Spinal cord (tissue), 10 donors: Measurements from ENCODE around the gene XYLT1. TPM values are rescaled to one million over a fixed set of nuclear protein-coding genes. Genes with fewer than 3 reads are reported as not detected.
A peak's percentile ranks its signal among the peaks of the same experiment; 100 is the strongest.

ENCODE experiments used
- DNase-seq, 6 donors: peaks; one replicate each; pipeline versions ENCODE4 v3.0.0 to v3.0.0-alpha.2; 2013 to 2015; ENCODE audit warnings: low spot score in 6 of 6, low read depth in 4 of 6
- H3K27ac ChIP-seq: one replicate; pipeline ENCODE4 v1.5.1; 2013; ENCODE audit warnings: low read depth, low read length, control low read depth
- H3K27me3 ChIP-seq: one replicate; pipeline ENCODE4 v1.6.1; 2013; ENCODE audit warnings: low read length; ENCODE audit not compliant: control insufficient read depth, insufficient read depth
- H3K36me3 ChIP-seq: one replicate; pipeline ENCODE4 v1.6.1; 2013; ENCODE audit warnings: low read length; ENCODE audit not compliant: control insufficient read depth, insufficient read depth
- H3K4me1 ChIP-seq: one replicate; pipeline ENCODE4 v1.6.1; 2013; ENCODE audit warnings: low read length; ENCODE audit not compliant: control insufficient read depth, insufficient read depth
- H3K4me3 ChIP-seq: one replicate; pipeline ENCODE4 v1.5.1; 2013; ENCODE audit warnings: low read depth, low read length, control low read depth
- H3K9me3 ChIP-seq: one replicate; pipeline ENCODE4 v1.6.1; 2013; ENCODE audit warnings: low read length; ENCODE audit not compliant: control insufficient read depth, insufficient read depth
- WGBS: methylation state at CpG from one replicate; pipeline ENCODE4 v1.1.5; 2013; ENCODE audit warnings: missing lambda C conversion rate; ENCODE audit not compliant: insufficient coverage; 5-methylcytosine and 5-hydroxymethylcytosine counted together
- polyA plus RNA-seq, 2 donors: library from polyadenylated mRNA; unstranded; fragments of 120-200 nt; gene quantifications; one replicate each; pipeline ENCODE4 v1.2.1, GENCODE V29; 2013; ENCODE audit not compliant: insufficient read length in 2 of 2
- total RNA-seq, 2 donors: library from RNA; depleted of rRNA in 1 of 2; stranded (reverse); fragments of 120-200 nt in 1 of 2; fragments of >200 nt in 1 of 2; gene quantifications; one replicate each; pipeline versions ENCODE4 v1.2.3 to v1.2.4, GENCODE V29; 2013 to 2014
- donor health status: healthy.

Gene XYLT1
- total and polyA plus RNA-seq, 4 donors, result 13.0 to 17.0 (median 15.2) TPM

DNA sequence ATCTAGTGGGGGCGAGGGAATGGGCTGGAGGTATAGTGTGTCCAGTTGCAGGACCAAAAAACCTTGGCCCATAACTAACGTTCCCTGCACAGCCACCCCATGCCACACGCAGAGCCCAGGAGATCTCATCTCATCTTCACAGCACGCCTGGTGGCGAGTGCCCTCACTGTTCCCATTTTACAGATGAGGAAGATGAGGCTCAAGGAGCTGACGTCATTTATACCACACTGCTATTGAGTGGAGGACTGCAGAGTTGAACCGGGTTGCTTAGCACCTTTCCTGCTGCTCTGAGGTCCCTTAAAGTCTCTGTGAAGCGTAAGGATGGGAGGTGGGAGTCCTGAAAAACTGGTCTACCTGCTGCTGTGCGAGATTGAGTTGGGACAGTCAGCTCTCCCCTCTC lies 172.5 kb downstream of the XYLT1 start:
- DNase-seq, result no peak
- WGBS, result 96% methylated on average over 4 of the region's 9 CpGs
- Histone ChIP-seq H3K9me3 (no peaks in the 10 kb centered on the region), H3K27ac (no peak overlapping the region), H3K36me3 (no peaks in the 10 kb centered on the region), H3K27me3 (peaks cover 2% of the 10 kb centered on the region), H3K4me1 (peaks cover 21% of the 10 kb centered on the region), H3K4me3 (no peak overlapping the region)

DNA sequence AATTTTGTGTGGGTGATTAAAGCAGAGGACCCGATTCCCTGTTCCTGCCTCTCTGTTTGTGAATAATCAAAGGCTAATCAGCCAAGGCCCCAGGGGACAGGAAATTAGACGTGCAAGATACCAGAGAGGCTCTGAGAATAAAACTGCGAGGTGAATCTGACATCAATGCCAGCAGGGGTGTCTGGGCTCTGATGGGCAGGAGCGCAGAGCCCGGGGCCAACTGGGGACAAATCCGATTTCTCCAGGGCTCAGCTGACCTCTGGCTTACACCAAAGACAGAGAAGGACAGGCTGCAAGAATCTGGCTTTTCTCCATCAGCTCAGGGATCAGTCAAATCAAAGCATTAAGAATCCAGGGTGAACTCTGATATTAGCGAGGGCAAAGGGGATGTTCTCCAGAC lies 174.3 kb downstream of the XYLT1 start:
- H3K9me3 ChIP-seq, result no peaks in the 10 kb centered on the region
- H3K4me1 ChIP-seq, result peaks cover 27% of the 10 kb centered on the region
- H3K4me3 ChIP-seq, result no peak overlapping the region
- no peaks in the 10 kb centered on the region for H3K36me3 ChIP-seq
- peak in 1 of 6 donors; percentile 58 for DNase-seq
- H3K27ac ChIP-seq, result no peak overlapping the region
- H3K27me3 ChIP-seq, result peaks cover 2% of the 10 kb centered on the region
- 35% methylated on average over 7 of the region's 7 CpGs for WGBS

DNA sequence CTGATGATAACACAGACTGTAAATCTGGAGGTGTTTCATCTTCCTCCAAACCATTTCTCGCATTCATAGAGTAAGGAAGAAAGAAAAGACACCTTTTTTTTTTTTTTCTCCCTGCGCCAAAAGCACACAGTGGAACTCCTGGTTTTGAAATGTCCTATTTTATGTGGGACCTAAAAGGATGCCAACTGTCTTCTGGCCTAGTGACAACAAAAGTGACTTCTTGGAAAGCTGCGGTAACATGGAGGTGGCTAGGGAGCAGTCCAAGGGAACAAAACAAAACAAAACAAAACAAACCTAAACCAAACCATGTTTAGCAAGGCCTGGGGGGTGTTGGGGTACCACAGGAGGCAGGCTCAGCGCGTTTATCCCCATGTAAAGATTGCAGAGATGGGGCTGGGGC lies 174.8 kb downstream of the XYLT1 start:
- H3K27ac ChIP-seq, result no peak overlapping the region
- H3K4me1 ChIP-seq, result peaks cover 27% of the 10 kb centered on the region
- DNase-seq, result peak in 2 of 6 donors; percentile 42 to 73
- no peaks in the 10 kb centered on the region for H3K9me3 ChIP-seq
- peaks cover 2% of the 10 kb centered on the region for H3K27me3 ChIP-seq
- no peak overlapping the region for H3K4me3 ChIP-seq
- no CpG with 5 or more reads among the region's 5 CpGs for WGBS
- no peaks in the 10 kb centered on the region for H3K36me3 ChIP-seq

DNA sequence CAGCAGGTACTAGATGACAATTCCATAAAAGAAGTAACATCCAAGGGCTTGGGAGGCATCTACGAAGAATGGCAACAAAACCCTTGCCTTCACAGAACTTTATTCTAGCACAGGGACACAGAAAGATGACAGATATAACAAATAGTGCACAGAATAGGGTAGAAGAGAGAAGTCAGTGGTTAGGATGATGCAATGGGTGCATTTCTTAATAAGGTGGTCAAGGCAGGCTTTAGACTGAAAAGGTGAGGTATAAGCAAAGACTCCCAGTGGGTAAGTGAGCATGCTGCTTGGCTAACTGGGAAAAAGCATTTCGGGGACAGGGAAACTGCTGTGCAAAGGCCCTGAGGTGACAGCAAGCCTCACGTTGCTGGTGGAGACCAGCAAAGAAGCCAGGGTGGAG lies 175.9 kb downstream of the XYLT1 start:
- H3K4me1 ChIP-seq, result peaks cover 23% of the 10 kb centered on the region
- H3K27ac ChIP-seq, result no peak overlapping the region
- DNase-seq, result no peak
- no peaks in the 10 kb centered on the region for H3K36me3 ChIP-seq
- H3K4me3 ChIP-seq, result no peak overlapping the region
- no peaks in the 10 kb centered on the region for H3K9me3 ChIP-seq
- WGBS, result 100% methylated on average over 2 of the region's 3 CpGs
- H3K27me3 ChIP-seq, result peaks cover 2% of the 10 kb centered on the region

DNA sequence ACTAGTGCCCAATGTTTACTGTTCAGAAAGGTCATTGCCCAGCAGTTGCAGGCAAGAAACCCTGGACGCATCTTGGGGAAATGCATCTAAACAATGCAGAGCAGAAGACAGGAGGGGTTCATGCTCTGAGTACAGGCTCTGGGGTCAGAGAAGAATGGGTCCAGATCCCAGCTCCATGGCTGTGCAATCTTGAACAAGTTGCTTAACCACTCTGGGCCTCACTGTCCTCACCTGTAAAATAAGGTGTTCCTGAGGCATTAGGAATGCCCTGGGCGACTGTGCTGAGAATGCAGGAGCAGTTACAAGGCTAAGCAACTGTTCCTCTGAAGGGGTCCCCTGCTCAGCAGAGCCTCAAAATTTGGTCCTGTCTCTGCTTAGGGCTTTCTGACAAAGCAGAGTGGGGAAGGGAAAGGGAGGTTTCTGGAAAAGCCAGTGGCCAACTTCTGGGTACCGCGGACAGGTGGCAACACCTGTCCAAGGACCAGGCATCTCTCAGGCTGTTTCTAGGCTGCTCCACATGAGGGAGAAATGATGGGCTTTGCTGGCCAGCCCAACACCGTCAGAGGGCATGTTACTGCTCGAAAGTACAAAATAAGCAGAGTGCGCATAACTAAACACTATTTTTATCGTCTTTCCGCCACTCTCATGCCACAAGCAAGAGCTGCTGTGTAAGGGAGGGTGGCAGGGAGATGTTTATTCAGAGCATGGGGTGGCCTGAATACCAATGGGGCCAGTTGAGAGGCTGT lies 176.8 kb downstream of the XYLT1 start:
- peaks cover 20% of the 10 kb centered on the region for H3K4me1 ChIP-seq
- H3K27ac ChIP-seq, result no peak overlapping the region
- no peak for DNase-seq
- H3K27me3 ChIP-seq, result peaks cover 2% of the 10 kb centered on the region
- no peak overlapping the region for H3K4me3 ChIP-seq
- WGBS, result 93% methylated on average over 4 of the region's 9 CpGs
- no peaks in the 10 kb centered on the region for H3K9me3 ChIP-seq
- H3K36me3 ChIP-seq, result no peaks in the 10 kb centered on the region

DNA sequence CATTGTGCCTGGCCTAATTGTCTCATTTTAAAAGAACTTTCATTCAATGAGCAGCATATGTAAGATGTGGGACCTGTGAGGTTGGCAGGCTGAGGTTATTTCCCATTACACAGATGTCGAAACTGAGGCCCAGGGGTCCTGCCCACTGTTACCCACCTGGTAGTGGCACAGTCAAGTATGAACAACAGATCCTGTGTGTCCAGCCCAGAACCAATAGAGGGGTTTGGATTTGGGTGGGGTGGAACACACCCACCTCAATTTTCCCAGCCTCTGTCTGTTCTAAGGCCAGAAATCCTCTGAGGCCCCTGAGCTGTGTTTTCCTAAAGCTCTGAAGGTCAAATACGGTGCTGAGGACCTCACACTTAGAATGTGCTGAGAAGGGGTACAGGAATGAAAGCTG lies 179.5 kb downstream of the XYLT1 start:
- H3K9me3 ChIP-seq, result no peaks in the 10 kb centered on the region
- no peaks in the 10 kb centered on the region for H3K36me3 ChIP-seq
- WGBS, result no CpG with 5 or more reads among the region's 2 CpGs
- no peak overlapping the region for H3K27ac ChIP-seq
- DNase-seq, result no peak
- H3K4me1 ChIP-seq, result peaks cover 19% of the 10 kb centered on the region
- no peak overlapping the region for H3K4me3 ChIP-seq
- H3K27me3 ChIP-seq, result peaks cover 2% of the 10 kb centered on the region

DNA sequence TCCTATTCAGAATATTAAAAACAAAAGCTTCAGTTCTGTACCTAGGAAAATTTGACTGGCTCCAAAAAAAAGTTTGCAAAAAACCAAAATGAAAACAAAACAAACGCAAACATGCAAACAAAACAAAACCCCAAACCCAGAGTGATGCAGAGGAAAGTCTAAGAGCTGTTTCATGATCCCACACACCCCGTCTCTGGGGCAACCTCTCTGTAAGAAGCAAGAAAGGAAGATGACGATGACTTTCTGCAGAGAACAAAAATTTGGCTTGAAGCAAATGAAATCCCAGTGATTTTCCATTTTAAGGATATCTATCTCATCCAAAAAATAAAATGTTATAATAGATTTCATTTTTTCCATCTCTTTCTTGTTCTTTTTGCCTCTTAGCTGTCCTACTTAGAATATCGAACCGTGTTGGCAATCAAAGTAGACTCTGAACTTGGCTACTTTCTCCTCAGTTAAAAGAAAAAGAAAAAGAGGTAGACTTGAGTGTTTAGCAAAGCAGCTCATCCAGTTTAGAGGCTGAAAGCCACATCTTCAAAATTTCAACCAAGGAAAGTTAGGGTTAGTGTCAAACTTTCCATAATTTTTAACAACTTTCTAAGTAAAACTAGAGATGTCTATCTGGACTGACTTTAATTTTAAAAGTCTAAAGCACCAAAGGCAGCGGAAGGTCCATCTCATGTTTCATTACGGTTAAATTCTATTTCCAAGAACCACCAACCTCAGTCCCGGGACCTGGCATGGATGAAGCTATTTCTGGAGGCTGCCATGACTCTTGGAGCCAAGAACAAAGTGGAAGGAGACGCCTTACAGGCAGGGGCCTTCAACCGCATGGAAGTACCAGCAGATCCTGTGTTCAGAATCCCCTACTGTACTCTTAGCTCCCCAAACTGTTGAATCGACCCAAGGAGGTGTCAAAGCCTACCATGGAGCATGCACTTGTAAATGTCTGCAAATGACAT lies 180.8 kb downstream of the XYLT1 start:
- H3K4me1 ChIP-seq, result peaks cover 17% of the 10 kb centered on the region
- no peak for DNase-seq
- no peak overlapping the region for H3K4me3 ChIP-seq
- H3K36me3 ChIP-seq, result no peaks in the 10 kb centered on the region
- no peak overlapping the region for H3K27ac ChIP-seq
- 74% methylated on average over 3 of the region's 11 CpGs for WGBS
- no peaks in the 10 kb centered on the region for H3K9me3 ChIP-seq
- peaks cover 2% of the 10 kb centered on the region for H3K27me3 ChIP-seq

DNA sequence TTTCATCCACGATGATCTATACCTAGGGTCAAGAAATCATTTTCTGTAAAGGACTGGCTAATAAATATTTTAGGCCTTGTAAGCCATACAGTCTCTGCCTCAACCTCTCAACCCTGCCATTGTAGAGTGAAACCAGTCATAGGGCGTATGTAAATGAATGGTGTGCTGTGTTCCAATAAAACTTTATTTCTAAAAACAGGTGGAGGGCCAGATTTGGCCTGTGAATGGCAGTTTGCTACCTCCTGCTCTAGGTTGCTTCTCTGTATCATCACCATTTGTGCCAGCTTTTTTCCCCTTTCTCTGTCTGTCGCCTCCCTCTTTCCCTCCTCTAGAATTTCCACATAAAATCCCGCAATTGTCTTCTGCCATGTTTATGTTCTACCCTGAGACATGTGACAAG lies 181.7 kb downstream of the XYLT1 start:
- no peaks in the 10 kb centered on the region for H3K27me3 ChIP-seq
- no peak overlapping the region for H3K27ac ChIP-seq
- no peaks in the 10 kb centered on the region for H3K36me3 ChIP-seq
- 100% methylated on average over 2 of the region's 4 CpGs for WGBS
- H3K9me3 ChIP-seq, result no peaks in the 10 kb centered on the region
- no peak for DNase-seq
- peaks cover 15% of the 10 kb centered on the region for H3K4me1 ChIP-seq
- no peak overlapping the region for H3K4me3 ChIP-seq

DNA sequence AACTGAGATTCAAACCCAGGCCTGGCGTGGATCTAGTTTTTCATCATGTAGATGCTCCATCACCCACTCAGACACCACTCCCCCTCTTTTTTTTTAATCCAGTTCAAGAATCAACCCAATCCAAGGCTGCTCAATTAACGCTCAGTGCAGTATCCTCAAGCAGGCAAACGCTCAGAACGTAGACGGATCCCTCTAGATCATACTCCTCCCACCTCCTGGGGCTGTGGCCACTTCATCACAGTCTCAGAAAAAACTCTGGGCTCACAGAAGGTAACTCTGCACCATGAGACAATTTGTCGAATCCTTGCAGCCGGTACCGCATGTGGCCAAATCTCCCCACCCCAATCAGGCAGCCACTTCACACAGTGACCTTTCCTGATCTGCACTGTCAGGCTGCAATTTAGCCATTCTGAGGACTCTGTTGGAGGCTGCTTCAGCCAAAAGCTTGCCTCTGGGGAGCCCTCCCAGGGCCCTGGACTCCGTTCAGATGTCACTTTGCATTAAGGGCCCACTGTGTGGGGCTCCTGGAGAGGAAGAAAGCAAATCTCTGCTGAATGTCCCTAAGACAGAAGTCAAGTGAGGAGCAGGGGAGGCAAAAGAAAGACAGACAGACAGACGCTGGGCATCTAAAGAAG lies 183.5 kb downstream of the XYLT1 start:
- WGBS, result 45% methylated on average over 9 of the region's 10 CpGs
- DNase-seq, result no peak
- H3K27ac ChIP-seq, result no peak overlapping the region
- no peaks in the 10 kb centered on the region for H3K36me3 ChIP-seq
- H3K4me3 ChIP-seq, result no peak overlapping the region
- H3K9me3 ChIP-seq, result no peaks in the 10 kb centered on the region
- H3K4me1 ChIP-seq, result peaks cover 12% of the 10 kb centered on the region
- no peaks in the 10 kb centered on the region for H3K27me3 ChIP-seq
